Liver (tissue), 9 donors: ENCODE results near the gene TAPT1. TPM values are rescaled to one million over a fixed set of nuclear protein-coding genes. Genes with fewer than 3 reads are reported as not detected.

Source experiments
- DNase-seq: peaks from one replicate; pipeline ENCODE4 v3.0.0-alpha.2; 2017; ENCODE audit warnings: low spot score
- H3K27ac ChIP-seq, 2 donors: one replicate each; pipeline ENCODE4 v1.7.0; 2013; ENCODE audit warnings: inconsistent platforms in 2 of 2, low read length in 2 of 2, control low read depth in 1 of 2, low read depth in 1 of 2, mild to moderate bottlenecking in 1 of 2
- H3K27me3 ChIP-seq, 4 donors: one replicate each; pipeline versions ENCODE4 v1.6.1 to v1.7.0; 2013; ENCODE audit warnings: low read length in 3 of 4, inconsistent platforms in 1 of 4, mild to moderate bottlenecking in 1 of 4, moderate library complexity in 1 of 4; ENCODE audit not compliant: control insufficient read depth in 4 of 4, insufficient read depth in 4 of 4
- H3K36me3 ChIP-seq, 4 donors: one replicate each; pipeline versions ENCODE4 v1.6.1 to v1.7.0; 2013; ENCODE audit warnings: low read length in 3 of 4, mild to moderate bottlenecking in 3 of 4, low read depth in 1 of 4, moderate library complexity in 1 of 4; ENCODE audit not compliant: control insufficient read depth in 4 of 4, insufficient read depth in 3 of 4
- H3K4me1 ChIP-seq, 4 donors: one replicate each; pipeline versions ENCODE4 v1.6.1 to v1.7.0; 2013; ENCODE audit warnings: low read length in 3 of 4, mild to moderate bottlenecking in 3 of 4, moderate library complexity in 1 of 4; ENCODE audit not compliant: control insufficient read depth in 4 of 4, insufficient read depth in 4 of 4
- H3K4me3 ChIP-seq, 3 donors: one replicate each; pipeline versions ENCODE4 v1.6.1 to v1.7.0; 2013; ENCODE audit warnings: low read length in 3 of 3, control low read depth in 1 of 3, low read depth in 1 of 3, mild to moderate bottlenecking in 1 of 3
- H3K9ac ChIP-seq, 2 donors: one replicate each; pipeline ENCODE4 v1.7.0; 2013; ENCODE audit warnings: low read length in 2 of 2, mild to moderate bottlenecking in 2 of 2, moderate library complexity in 2 of 2, control low read depth in 1 of 2, low read depth in 1 of 2
- H3K9me3 ChIP-seq, 4 donors: one replicate each; pipeline versions ENCODE4 v1.6.1 to v1.7.0; 2013; ENCODE audit warnings: low read length in 3 of 4; ENCODE audit not compliant: control insufficient read depth in 4 of 4
- EGR1 ChIP-seq, 2 donors: IDR thresholded peaks; 2 replicates each; pipeline ENCODE4 v1.6.1; 2016 to 2018; ENCODE audit warnings: antibody characterized with exemption in 2 of 2, low read depth in 2 of 2
- FOXA1 ChIP-seq: IDR thresholded peaks from 2 replicates; pipeline ENCODE4 v1.6.1; 2016; ENCODE audit warnings: antibody characterized with exemption
- FOXA2 ChIP-seq: IDR thresholded peaks from 2 replicates; pipeline ENCODE4 v1.6.1; 2016; ENCODE audit warnings: antibody characterized with exemption
- GABPA ChIP-seq, 2 donors: IDR thresholded peaks in 1 of 2; conservative IDR thresholded peaks in 1 of 2; 2 replicates each; pipeline ENCODE4 v1.6.1; 2016; ENCODE audit warnings: antibody characterized with exemption in 2 of 2, mild to moderate bottlenecking in 1 of 2, moderate library complexity in 1 of 2
- HNF4A ChIP-seq, 2 donors: conservative IDR thresholded peaks; 2 replicates each; pipeline ENCODE4 v1.6.1; 2016; ENCODE audit warnings: antibody characterized with exemption in 2 of 2, mild to moderate bottlenecking in 2 of 2
- HNF4G ChIP-seq: IDR thresholded peaks from 2 replicates; pipeline ENCODE4 v1.6.1; 2016; ENCODE audit warnings: antibody characterized with exemption
- JUND ChIP-seq, 2 donors: IDR thresholded peaks; 2 replicates each; pipeline ENCODE4 v1.6.1; 2016; ENCODE audit warnings: antibody characterized with exemption in 2 of 2
- NR2F2 ChIP-seq: IDR thresholded peaks from 2 replicates; pipeline ENCODE4 v1.6.1; 2016; ENCODE audit warnings: antibody characterized with exemption
- RAD21 ChIP-seq, 2 donors: IDR thresholded peaks; 2 replicates each; pipeline ENCODE4 v1.6.1; 2016; ENCODE audit warnings: antibody characterized with exemption in 2 of 2, mild to moderate bottlenecking in 2 of 2
- RXRA ChIP-seq, 2 donors: IDR thresholded peaks; 2 replicates each; pipeline ENCODE4 v1.6.1; 2017 to 2018; ENCODE audit warnings: antibody characterized with exemption in 2 of 2, mild to moderate bottlenecking in 1 of 2
- SP1 ChIP-seq: IDR thresholded peaks from 2 replicates; pipeline ENCODE4 v1.6.1; 2018; ENCODE audit warnings: antibody characterized with exemption, mild to moderate bottlenecking
- TAF1 ChIP-seq: conservative IDR thresholded peaks from 2 replicates; pipeline ENCODE4 v1.6.1; 2016; ENCODE audit warnings: antibody characterized with exemption, mild to moderate bottlenecking
- YY1 ChIP-seq: IDR thresholded peaks from 2 replicates; pipeline ENCODE4 v1.6.1; 2016; ENCODE audit warnings: antibody characterized with exemption, mild to moderate bottlenecking
- WGBS: extraction: QIAGEN DNeasy Blood & Tissue Kit; methylation state at CpG from one replicate; pipeline ENCODE4 v1.1.7; 2013; 5-methylcytosine and 5-hydroxymethylcytosine counted together
- polyA plus RNA-seq, 2 donors: library from polyadenylated mRNA; stranded (reverse) in 1 of 2; unstranded in 1 of 2; fragments of 200-250 nt in 1 of 2; fragments of >200 nt in 1 of 2; fragmentation: Nextera tagmentation in 1 of 2; extraction: Ambion mirVana in 1 of 2; gene quantifications; one replicate each; pipeline versions ENCODE4 v1.2.1 to v1.2.3, GENCODE V29; 2013 to 2015
- total RNA-seq, 2 donors: library from RNA; depleted of rRNA; stranded (reverse); fragments of >200 nt; gene quantifications; one replicate each; pipeline ENCODE4 v1.2.3, GENCODE V29; 2014
- TF ChIP-seq, protein P1 (sequence below): IDR thresholded peaks from 2 replicates; pipeline ENCODE4 v1.6.1; 2016; ENCODE audit warnings: antibody characterized with exemption
- TF ChIP-seq, protein P2 (sequence below): IDR thresholded peaks from 2 replicates; pipeline ENCODE4 v1.6.1; 2016; ENCODE audit warnings: antibody characterized with exemption
- TF ChIP-seq, protein P3 (sequence below): IDR thresholded peaks from 2 replicates; pipeline ENCODE4 v1.6.1; 2016; ENCODE audit warnings: antibody characterized with exemption
- TF ChIP-seq, protein P4 (sequence below): fragments of 150-350 bp; IDR thresholded peaks from 2 replicates; pipeline ENCODE4 v1.5.1; 2017; ENCODE audit warnings: improper control_type of control experiment, low read depth, low read length; ENCODE audit not compliant: missing input control
- TF ChIP-seq, protein P5 (sequence below): IDR thresholded peaks from 2 replicates; pipeline ENCODE4 v1.6.1; 2016; ENCODE audit warnings: antibody characterized with exemption, mild to moderate bottlenecking
- donor health status: healthy.
- donor health status: healthy.
- donor health status: healthy.
- donor health status: healthy.
- donor health status: healthy.

Gene TAPT1
- total and polyA plus RNA-seq, 4 donors, result 12.2 to 53.7 (median 22.1) TPM

DNA sequence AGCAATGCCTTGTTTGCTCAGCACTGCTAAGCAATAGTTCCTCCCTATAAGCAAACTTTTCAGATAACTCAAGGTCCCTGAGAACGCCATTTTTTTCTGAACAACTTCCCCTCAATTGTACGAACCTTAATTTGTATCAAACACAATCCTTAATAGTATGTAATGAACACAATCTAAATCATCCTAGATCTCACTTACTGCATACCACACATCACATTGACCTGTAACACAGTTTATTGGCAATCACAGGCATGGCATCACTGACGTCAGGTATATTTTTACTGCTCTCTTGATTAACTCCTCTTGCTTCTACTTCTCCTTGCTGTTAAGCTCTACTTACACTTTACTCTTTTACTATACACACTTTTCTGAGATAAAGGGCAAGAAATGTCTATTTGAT is 67.0 kb downstream of the TAPT1 start:
- Histone ChIP-seq H3K36me3 (peaks cover 2 to 25% (median 20%) of the 10 kb centered on the region in 4 donors), H3K27me3 (no peaks in the 10 kb centered on the region), H3K27ac (no peak overlapping the region), H3K9ac (no peak overlapping the region), H3K4me1 (no peaks in the 10 kb centered on the region), H3K9me3 (no peaks in the 10 kb centered on the region), H3K4me3 (no peak overlapping the region)
- TF ChIP-seq, protein P1, sequence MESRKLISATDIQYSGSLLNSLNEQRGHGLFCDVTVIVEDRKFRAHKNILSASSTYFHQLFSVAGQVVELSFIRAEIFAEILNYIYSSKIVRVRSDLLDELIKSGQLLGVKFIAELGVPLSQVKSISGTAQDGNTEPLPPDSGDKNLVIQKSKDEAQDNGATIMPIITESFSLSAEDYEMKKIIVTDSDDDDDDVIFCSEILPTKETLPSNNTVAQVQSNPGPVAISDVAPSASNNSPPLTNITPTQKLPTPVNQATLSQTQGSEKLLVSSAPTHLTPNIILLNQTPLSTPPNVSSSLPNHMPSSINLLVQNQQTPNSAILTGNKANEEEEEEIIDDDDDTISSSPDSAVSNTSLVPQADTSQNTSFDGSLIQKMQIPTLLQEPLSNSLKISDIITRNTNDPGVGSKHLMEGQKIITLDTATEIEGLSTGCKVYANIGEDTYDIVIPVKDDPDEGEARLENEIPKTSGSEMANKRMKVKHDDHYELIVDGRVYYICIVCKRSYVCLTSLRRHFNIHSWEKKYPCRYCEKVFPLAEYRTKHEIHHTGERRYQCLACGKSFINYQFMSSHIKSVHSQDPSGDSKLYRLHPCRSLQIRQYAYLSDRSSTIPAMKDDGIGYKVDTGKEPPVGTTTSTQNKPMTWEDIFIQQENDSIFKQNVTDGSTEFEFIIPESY, result no peak
- TF ChIP-seq SP1 (no peak), FOXA2 (no peak), JUND (IDR thresholded peaks at IDR 0.05) (no peak), GABPA (IDR thresholded peaks at IDR 0.05 in 1 of 2, conservative IDR thresholded peaks at IDR 0.05 in 1 of 2) (no peak), RXRA (IDR thresholded peaks at IDR 0.05) (no peak), RAD21 (IDR thresholded peaks at IDR 0.05) (no peak), YY1 (no peak), EGR1 (IDR thresholded peaks at IDR 0.05; ENCODE audit: low read depth in 2 of 2) (no peak), HNF4A (conservative IDR thresholded peaks at IDR 0.05) (no peak), NR2F2 (no peak), TAF1 (no peak)
- TF ChIP-seq, protein P2, sequence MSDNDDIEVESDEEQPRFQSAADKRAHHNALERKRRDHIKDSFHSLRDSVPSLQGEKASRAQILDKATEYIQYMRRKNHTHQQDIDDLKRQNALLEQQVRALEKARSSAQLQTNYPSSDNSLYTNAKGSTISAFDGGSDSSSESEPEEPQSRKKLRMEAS, result no peak
- TF ChIP-seq, protein P3, sequence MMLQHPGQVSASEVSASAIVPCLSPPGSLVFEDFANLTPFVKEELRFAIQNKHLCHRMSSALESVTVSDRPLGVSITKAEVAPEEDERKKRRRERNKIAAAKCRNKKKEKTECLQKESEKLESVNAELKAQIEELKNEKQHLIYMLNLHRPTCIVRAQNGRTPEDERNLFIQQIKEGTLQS, result no peak
- DNase-seq, result no peak
- 85% methylated on average over 3 of the region's 3 CpGs for whole genome bisulfite sequencing

DNA sequence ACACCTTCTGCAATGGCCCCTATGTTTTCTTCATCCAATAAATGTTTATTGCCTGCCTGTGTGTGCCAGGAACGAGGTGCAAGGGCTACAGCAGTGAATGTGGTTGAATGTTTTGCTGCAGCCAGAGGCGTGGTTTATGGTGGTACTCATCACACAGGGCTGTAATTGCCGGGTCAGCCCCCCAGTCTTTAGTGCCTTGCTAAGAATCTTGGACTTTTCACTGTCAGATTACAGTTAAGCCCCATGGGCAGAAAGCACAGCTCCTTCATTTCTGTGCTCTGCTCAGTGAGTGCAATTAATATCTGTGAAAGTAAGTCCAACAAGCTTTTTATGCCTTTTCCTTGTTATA is 67.8 kb downstream of the TAPT1 start:
- H3K36me3 ChIP-seq, result peaks cover 2 to 18% (median 12%) of the 10 kb centered on the region in 4 donors
- TF ChIP-seq EGR1 (IDR thresholded peaks at IDR 0.05; ENCODE audit: low read depth in 2 of 2) (no peak), HNF4G (no peak), TAF1 (no peak), RAD21 (IDR thresholded peaks at IDR 0.05) (no peak), RXRA (IDR thresholded peaks at IDR 0.05) (no peak), FOXA1 (no peak), SP1 (no peak), HNF4A (conservative IDR thresholded peaks at IDR 0.05) (no peak), JUND (IDR thresholded peaks at IDR 0.05) (no peak), YY1 (no peak), NR2F2 (no peak), FOXA2 (no peak), GABPA (IDR thresholded peaks at IDR 0.05 in 1 of 2, conservative IDR thresholded peaks at IDR 0.05 in 1 of 2) (no peak)
- TF ChIP-seq, protein P4, sequence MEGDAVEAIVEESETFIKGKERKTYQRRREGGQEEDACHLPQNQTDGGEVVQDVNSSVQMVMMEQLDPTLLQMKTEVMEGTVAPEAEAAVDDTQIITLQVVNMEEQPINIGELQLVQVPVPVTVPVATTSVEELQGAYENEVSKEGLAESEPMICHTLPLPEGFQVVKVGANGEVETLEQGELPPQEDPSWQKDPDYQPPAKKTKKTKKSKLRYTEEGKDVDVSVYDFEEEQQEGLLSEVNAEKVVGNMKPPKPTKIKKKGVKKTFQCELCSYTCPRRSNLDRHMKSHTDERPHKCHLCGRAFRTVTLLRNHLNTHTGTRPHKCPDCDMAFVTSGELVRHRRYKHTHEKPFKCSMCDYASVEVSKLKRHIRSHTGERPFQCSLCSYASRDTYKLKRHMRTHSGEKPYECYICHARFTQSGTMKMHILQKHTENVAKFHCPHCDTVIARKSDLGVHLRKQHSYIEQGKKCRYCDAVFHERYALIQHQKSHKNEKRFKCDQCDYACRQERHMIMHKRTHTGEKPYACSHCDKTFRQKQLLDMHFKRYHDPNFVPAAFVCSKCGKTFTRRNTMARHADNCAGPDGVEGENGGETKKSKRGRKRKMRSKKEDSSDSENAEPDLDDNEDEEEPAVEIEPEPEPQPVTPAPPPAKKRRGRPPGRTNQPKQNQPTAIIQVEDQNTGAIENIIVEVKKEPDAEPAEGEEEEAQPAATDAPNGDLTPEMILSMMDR, result no peak
- TF ChIP-seq, protein P1, result no peak
- TF ChIP-seq, protein P5, sequence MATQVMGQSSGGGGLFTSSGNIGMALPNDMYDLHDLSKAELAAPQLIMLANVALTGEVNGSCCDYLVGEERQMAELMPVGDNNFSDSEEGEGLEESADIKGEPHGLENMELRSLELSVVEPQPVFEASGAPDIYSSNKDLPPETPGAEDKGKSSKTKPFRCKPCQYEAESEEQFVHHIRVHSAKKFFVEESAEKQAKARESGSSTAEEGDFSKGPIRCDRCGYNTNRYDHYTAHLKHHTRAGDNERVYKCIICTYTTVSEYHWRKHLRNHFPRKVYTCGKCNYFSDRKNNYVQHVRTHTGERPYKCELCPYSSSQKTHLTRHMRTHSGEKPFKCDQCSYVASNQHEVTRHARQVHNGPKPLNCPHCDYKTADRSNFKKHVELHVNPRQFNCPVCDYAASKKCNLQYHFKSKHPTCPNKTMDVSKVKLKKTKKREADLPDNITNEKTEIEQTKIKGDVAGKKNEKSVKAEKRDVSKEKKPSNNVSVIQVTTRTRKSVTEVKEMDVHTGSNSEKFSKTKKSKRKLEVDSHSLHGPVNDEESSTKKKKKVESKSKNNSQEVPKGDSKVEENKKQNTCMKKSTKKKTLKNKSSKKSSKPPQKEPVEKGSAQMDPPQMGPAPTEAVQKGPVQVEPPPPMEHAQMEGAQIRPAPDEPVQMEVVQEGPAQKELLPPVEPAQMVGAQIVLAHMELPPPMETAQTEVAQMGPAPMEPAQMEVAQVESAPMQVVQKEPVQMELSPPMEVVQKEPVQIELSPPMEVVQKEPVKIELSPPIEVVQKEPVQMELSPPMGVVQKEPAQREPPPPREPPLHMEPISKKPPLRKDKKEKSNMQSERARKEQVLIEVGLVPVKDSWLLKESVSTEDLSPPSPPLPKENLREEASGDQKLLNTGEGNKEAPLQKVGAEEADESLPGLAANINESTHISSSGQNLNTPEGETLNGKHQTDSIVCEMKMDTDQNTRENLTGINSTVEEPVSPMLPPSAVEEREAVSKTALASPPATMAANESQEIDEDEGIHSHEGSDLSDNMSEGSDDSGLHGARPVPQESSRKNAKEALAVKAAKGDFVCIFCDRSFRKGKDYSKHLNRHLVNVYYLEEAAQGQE, result no peak
- TF ChIP-seq, protein P3, result no peak
- TF ChIP-seq, protein P2, result no peak
- no peaks in the 10 kb centered on the region for H3K9me3 ChIP-seq
- DNase-seq, result no peak
- H3K4me3 ChIP-seq, result no peak overlapping the region
- 75% methylated on average over 3 of the region's 3 CpGs for WGBS
- no peak overlapping the region for H3K27ac ChIP-seq
- no peaks in the 10 kb centered on the region for H3K27me3 ChIP-seq
- H3K9ac ChIP-seq, result no peak overlapping the region
- no peaks in the 10 kb centered on the region for H3K4me1 ChIP-seq
